ENCODE results near the gene NFIL3. TPM values are rescaled to one million over a fixed set of nuclear protein-coding genes. Genes with fewer than 3 reads are reported as not detected.

The NFIL3 gene
- total RNA-seq, 2 donors from 2014 or later: 28.7 to 33.5 TPM

DNA sequence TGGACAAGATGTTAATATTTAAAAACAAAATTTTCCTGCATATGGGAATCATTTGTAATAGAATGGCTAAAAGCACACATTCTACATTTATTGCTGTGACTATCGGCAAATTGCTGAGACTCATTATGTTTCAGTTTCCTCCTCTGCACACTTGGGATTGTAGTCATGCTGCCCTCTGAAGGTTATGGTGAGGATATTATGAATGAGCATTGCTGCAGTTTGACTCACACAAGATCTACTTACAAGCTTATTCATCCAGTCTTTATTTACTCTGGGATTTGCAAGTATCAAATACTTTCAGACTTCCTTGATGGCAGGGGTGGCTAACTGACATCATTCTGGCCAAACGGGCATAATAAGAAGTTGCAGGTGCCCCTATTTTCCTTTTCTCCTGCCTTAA is 9.5 kb upstream of the NFIL3 start:
- TF ChIP-seq POLR2A (IDR thresholded peaks at IDR 0.05): no peak
- peak; percentile 77 for TF ChIP-seq POLR2AphosphoS5 (IDR thresholded peaks at IDR 0.05)
- TF ChIP-seq, protein P1, sequence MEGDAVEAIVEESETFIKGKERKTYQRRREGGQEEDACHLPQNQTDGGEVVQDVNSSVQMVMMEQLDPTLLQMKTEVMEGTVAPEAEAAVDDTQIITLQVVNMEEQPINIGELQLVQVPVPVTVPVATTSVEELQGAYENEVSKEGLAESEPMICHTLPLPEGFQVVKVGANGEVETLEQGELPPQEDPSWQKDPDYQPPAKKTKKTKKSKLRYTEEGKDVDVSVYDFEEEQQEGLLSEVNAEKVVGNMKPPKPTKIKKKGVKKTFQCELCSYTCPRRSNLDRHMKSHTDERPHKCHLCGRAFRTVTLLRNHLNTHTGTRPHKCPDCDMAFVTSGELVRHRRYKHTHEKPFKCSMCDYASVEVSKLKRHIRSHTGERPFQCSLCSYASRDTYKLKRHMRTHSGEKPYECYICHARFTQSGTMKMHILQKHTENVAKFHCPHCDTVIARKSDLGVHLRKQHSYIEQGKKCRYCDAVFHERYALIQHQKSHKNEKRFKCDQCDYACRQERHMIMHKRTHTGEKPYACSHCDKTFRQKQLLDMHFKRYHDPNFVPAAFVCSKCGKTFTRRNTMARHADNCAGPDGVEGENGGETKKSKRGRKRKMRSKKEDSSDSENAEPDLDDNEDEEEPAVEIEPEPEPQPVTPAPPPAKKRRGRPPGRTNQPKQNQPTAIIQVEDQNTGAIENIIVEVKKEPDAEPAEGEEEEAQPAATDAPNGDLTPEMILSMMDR (IDR thresholded peaks at IDR 0.05): peak in 3 of 4 experiments; percentile 36 to 62 (median 39)
- no peaks in the 10 kb centered on the region for H3K9me3 ChIP-seq
- DNase-seq (ENCODE audit: low spot score): peak; percentile 36
- H3K27ac ChIP-seq: no peak overlapping the region
- H3K36me3 ChIP-seq: no peaks in the 10 kb centered on the region
- no peaks in the 10 kb centered on the region for H3K4me1 ChIP-seq (replicated peaks)
- intact Hi-C loops (cut with DNase I): loop anchor here (10.0 kb wide), 1 partner anchor 252 kb away; no protein-coding TSS in a partner anchor
- WGBS: 29% methylated on average over 2 of the region's 2 CpGs
- no peak overlapping the region for H3K4me3 ChIP-seq
- no peaks in the 10 kb centered on the region for H3K27me3 ChIP-seq (replicated peaks; ENCODE audit: insufficient read depth)

DNA sequence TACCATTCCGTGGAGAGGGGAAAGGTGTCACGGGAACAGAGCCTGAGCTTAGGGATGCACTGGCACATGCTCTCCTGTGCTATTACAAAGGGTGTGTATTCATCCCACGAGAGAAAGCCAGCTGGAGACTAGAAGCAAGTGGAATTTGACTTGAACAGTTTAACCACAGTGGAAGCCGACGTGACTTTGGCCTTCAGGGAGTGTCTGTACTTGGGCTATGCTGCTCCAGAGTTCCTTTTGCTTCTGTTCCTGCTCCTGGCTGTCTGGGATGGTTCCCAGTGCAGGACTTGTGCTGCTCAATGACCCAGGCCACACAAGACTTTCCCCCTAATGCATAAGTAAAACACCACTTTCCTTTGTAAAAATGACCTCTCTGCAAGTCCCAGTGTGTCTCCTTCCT is 7.9 kb upstream of the NFIL3 start:
- H3K4me3 ChIP-seq: no peak overlapping the region
- H3K9me3 ChIP-seq: no peaks in the 10 kb centered on the region
- H3K4me1 ChIP-seq (replicated peaks): no peaks in the 10 kb centered on the region
- H3K27ac ChIP-seq: no peak overlapping the region
- intact Hi-C loops (cut with DNase I): loop anchor here (10.0 kb wide), 1 partner anchor 253 kb away; no protein-coding TSS in a partner anchor
- H3K36me3 ChIP-seq: no peaks in the 10 kb centered on the region
- WGBS: 93% methylated on average over 5 of the region's 5 CpGs
- no peaks in the 10 kb centered on the region for H3K27me3 ChIP-seq (replicated peaks; ENCODE audit: insufficient read depth)
- DNase-seq (ENCODE audit: low spot score): no peak
- TF ChIP-seq POLR2AphosphoS5 (IDR thresholded peaks at IDR 0.05) (no peak), POLR2A (IDR thresholded peaks at IDR 0.05) (no peak)
- TF ChIP-seq, protein P1 (IDR thresholded peaks at IDR 0.05): no peak

DNA sequence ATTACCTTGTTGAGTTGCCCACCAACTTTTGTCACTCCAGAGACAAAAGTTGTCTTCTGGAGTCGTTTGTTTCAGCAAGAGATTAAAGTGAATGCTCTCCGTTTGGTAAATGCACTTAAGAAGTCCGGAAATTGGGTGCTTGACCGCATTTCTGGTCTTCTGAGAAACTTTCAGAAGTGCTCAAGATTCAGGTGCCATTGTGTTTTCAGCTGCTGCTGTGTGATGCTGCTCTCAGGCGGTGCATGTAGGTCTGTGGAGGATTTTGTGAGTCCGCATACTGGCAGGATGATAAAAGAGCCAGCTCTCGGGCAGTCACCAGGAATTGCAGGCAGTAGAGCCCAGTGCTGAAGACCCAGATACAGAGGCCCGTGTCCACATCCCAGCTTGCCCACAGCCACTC is 5.9 kb upstream of the NFIL3 start:
- Histone ChIP-seq H3K27ac (no peak overlapping the region), H3K4me3 (no peak overlapping the region), H3K4me1 (replicated peaks) (no peaks in the 10 kb centered on the region), H3K36me3 (no peaks in the 10 kb centered on the region), H3K27me3 (replicated peaks; ENCODE audit: insufficient read depth) (no peaks in the 10 kb centered on the region), H3K9me3 (no peaks in the 10 kb centered on the region)
- 92% methylated on average over 8 of the region's 8 CpGs for WGBS
- intact Hi-C loops (cut with DNase I): no loop called here
- DNase-seq (ENCODE audit: low spot score): no peak
- TF ChIP-seq POLR2A (IDR thresholded peaks at IDR 0.05) (no peak), POLR2AphosphoS5 (IDR thresholded peaks at IDR 0.05) (no peak)
- TF ChIP-seq, protein P1 (IDR thresholded peaks at IDR 0.05): no peak

DNA sequence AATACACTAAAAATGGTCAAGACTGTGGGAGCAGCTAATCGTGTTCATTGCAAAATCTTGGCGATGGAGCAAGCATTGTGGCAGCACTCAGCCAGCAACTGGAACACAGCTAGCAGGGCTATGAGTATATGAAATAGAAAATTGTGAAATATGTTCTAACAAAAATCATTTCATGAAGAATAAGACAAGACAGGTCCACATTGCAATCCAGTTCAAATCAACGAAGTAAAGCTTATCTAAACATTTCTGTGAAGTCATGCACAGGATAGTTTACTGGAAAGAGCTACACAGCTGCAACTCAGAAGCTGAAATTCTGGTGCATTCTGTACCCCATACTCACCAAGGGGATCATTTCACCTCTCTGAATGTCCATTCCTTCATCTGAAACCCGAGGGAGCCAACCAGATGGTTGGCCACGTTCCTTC is 5.3 kb upstream of the NFIL3 start:
- intact Hi-C loops (cut with DNase I): no loop called here
- Histone ChIP-seq H3K27me3 (replicated peaks; ENCODE audit: insufficient read depth) (no peaks in the 10 kb centered on the region), H3K36me3 (no peaks in the 10 kb centered on the region), H3K9me3 (no peaks in the 10 kb centered on the region), H3K4me1 (replicated peaks) (no peaks in the 10 kb centered on the region), H3K4me3 (no peak overlapping the region), H3K27ac (no peak overlapping the region)
- 59% methylated on average over 5 of the region's 5 CpGs for WGBS
- TF ChIP-seq POLR2AphosphoS5 (IDR thresholded peaks at IDR 0.05): no peak
- no peak for TF ChIP-seq POLR2A (IDR thresholded peaks at IDR 0.05)
- DNase-seq (ENCODE audit: low spot score): no peak

DNA sequence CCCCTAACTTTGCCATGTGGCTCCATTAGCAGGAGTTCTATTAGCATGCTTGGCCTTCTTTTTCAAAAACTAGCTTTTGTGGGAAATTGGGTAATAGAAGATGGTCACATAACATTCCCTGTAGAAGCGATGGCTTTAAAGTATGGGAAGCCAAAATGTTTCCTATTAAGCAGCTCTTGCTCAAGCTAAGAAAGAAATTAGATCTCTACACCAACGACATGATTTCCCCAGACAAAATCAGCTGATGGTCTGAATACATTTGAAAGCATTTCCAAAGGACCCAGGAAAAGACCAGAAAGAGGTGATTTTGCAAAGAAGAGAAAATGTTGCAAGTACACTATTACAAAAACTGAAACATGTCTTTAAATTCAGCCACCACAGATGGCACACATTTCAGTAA is 4.8 kb upstream of the NFIL3 start:
- Histone ChIP-seq H3K9me3 (no peaks in the 10 kb centered on the region), H3K27ac (no peak overlapping the region), H3K4me3 (no peak overlapping the region), H3K27me3 (replicated peaks; ENCODE audit: insufficient read depth) (no peaks in the 10 kb centered on the region), H3K36me3 (no peaks in the 10 kb centered on the region), H3K4me1 (replicated peaks) (no peaks in the 10 kb centered on the region)
- intact Hi-C loops (cut with DNase I): no loop called here
- DNase-seq (ENCODE audit: low spot score): no peak
- TF ChIP-seq POLR2AphosphoS5 (IDR thresholded peaks at IDR 0.05): no peak
- TF ChIP-seq POLR2A (IDR thresholded peaks at IDR 0.05): no peak
- TF ChIP-seq, protein P1 (IDR thresholded peaks at IDR 0.05): no peak
- 67% methylated on average over 2 of the region's 2 CpGs for WGBS
